ENCODE data around the gene CCL13.

DNA sequence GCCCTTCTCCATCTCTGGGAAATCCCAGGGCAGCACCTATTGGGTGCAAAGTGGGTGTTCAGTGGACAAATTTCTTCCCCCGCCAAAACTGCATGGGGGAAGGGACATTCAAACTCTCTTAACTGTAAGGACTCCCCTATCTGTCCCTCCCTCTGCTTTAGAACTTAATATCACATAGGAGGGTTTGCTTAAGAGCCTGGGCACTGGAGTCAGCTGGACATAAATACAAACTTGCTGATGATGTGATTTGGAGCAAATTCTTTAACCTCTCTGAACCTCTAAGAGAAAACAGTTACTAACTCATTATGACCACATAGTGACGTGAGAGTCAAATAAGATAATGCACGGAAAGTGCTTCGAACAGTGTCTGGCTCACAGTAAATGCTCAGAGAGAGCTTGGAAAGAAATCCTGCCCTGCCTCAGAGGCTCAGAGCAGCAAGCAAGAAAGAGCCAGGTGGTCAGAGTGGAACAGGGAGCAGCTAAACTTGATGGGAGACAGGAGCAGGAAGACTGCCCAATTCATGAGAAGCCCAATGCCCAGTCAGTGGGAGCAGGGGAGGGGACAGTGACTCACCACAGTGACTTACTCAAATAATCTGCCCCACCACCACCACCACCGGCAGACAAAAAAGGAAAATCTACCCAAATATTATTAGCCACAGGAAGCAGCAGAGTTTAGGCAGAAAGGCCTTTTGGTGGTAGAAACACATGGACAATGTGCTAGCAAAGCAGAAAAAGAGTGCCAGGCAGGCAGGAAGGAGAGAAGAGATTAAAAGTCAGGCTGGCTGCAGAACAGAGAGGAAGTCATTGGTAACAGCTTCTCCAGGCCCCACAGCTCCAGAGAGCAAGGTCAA, 30.6 kb downstream of the CCL13 start:
- TF ChIP-seq, protein P1, sequence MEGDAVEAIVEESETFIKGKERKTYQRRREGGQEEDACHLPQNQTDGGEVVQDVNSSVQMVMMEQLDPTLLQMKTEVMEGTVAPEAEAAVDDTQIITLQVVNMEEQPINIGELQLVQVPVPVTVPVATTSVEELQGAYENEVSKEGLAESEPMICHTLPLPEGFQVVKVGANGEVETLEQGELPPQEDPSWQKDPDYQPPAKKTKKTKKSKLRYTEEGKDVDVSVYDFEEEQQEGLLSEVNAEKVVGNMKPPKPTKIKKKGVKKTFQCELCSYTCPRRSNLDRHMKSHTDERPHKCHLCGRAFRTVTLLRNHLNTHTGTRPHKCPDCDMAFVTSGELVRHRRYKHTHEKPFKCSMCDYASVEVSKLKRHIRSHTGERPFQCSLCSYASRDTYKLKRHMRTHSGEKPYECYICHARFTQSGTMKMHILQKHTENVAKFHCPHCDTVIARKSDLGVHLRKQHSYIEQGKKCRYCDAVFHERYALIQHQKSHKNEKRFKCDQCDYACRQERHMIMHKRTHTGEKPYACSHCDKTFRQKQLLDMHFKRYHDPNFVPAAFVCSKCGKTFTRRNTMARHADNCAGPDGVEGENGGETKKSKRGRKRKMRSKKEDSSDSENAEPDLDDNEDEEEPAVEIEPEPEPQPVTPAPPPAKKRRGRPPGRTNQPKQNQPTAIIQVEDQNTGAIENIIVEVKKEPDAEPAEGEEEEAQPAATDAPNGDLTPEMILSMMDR (conservative IDR thresholded peaks at IDR 0.05; ENCODE audit: low read length): no peak
- TF ChIP-seq EZH2phosphoT487 (IDR thresholded peaks at IDR 0.05; ENCODE audit: borderline replicate concordance): no peak
